Rectal smooth muscle tissue (tissue), 1 donor: ENCODE data around the gene KIF18A.

Experiments used
- H3K27ac ChIP-seq: one replicate; pipeline ENCODE4 v1.7.0; 2013; ENCODE audit warnings: low read depth, low read length, inconsistent platforms
- H3K27me3 ChIP-seq: one replicate; pipeline ENCODE4 v1.7.0; 2013; ENCODE audit warnings: low read length; ENCODE audit not compliant: control insufficient read depth, insufficient read depth
- H3K36me3 ChIP-seq: one replicate; pipeline ENCODE4 v1.7.0; 2013; ENCODE audit warnings: low read length; ENCODE audit not compliant: control insufficient read depth, insufficient read depth
- H3K4me1 ChIP-seq: one replicate; pipeline ENCODE4 v1.7.0; 2013; ENCODE audit warnings: low read length; ENCODE audit not compliant: control insufficient read depth, insufficient read depth
- H3K4me3 ChIP-seq: one replicate; pipeline ENCODE4 v1.7.0; 2013; ENCODE audit warnings: low read length
- H3K9ac ChIP-seq: one replicate; pipeline ENCODE4 v1.7.0; 2013; ENCODE audit warnings: low read length

KIF18A gene

GRCh38 chr11:28132548-28132947 is 24.6 kb upstream of the KIF18A start:
- Histone ChIP-seq H3K27ac (no peak overlapping the region), H3K36me3 (no peaks in the 10 kb centered on the region), H3K9ac (no peak overlapping the region), H3K4me1 (no peaks in the 10 kb centered on the region), H3K27me3 (no peaks in the 10 kb centered on the region), H3K4me3 (no peak overlapping the region)

GRCh38 chr11:28123151-28123581 is 15.2 kb upstream of the KIF18A start:
- no peak overlapping the region for H3K27ac ChIP-seq
- no peaks in the 10 kb centered on the region for H3K36me3 ChIP-seq
- no peak overlapping the region for H3K9ac ChIP-seq
- no peaks in the 10 kb centered on the region for H3K27me3 ChIP-seq
- H3K4me1 ChIP-seq: no peaks in the 10 kb centered on the region
- no peak overlapping the region for H3K4me3 ChIP-seq

DNA sequence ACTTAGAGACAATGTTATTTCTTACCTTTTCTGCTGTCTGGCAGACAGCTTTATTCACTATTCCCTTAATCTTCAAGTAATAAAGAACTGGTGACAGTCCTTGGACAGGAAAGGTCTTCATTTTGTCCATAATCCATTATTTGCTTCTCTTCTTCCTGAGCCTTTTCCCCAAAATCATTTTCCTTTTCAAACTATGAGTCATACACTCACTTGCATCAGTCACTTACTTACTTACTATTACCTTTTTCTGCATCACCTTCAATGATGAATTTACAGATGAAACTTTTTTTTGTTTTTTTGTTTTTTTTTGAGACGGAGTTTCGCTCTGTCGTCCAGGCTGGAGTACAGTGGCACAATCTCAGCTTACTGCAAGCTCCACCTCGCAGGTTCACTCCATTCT is 9.8 kb upstream of the KIF18A start:
- H3K27me3 ChIP-seq: no peaks in the 10 kb centered on the region
- no peak overlapping the region for H3K4me3 ChIP-seq
- no peak overlapping the region for H3K9ac ChIP-seq
- no peaks in the 10 kb centered on the region for H3K36me3 ChIP-seq
- H3K4me1 ChIP-seq: no peaks in the 10 kb centered on the region
- no peak overlapping the region for H3K27ac ChIP-seq

DNA sequence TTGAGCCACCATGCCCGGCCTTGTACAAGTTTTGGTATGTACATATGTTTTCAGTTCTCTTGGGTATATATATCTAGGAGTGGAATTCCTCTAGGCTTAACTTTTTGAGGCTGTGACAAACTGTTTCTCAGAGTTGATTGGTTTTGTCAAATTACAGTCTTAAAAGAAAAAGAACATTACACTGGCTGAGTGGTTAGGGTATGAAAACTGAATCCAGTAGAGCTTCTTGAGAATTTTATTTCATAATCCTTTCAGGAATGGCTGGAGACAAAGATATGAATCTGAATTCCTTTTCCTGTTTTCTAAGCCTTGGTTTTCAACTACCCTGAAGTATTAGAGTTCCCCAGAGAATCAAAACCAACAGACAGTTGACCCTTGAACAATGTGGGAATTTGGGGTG is 6.8 kb upstream of the KIF18A start:
- no peak overlapping the region for H3K9ac ChIP-seq
- no peaks in the 10 kb centered on the region for H3K27me3 ChIP-seq
- H3K4me3 ChIP-seq: no peak overlapping the region
- peaks cover 8% of the 10 kb centered on the region for H3K4me1 ChIP-seq
- peaks cover 2% of the 10 kb centered on the region for H3K36me3 ChIP-seq
- no peak overlapping the region for H3K27ac ChIP-seq

GRCh38 chr11:28114116-28114515 is 6.2 kb upstream of the KIF18A start:
- Histone ChIP-seq H3K4me1 (peaks cover 14% of the 10 kb centered on the region), H3K4me3 (no peak overlapping the region), H3K27ac (no peak overlapping the region), H3K36me3 (peaks cover 2% of the 10 kb centered on the region), H3K9ac (no peak overlapping the region), H3K27me3 (no peaks in the 10 kb centered on the region)

DNA sequence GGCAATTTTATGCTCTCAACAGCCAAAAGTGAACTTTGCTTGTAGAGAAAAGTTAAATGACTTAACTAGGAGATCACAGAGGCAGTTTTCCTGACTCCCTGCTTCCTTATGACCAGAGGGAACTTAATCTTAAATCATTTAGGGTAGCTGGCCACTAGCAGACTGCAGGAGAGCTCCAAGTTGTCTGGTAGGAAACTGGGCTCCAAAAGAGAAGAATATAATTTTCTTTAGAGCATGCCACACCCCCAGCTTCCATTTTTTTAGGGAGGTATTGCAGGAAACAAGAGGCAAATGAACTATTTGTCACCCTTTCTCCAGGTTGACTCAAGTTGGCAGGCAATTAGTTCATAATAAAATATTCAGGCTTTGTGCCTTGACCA is 2.9 kb upstream of the KIF18A start:
- peak overlapping the region; percentile 82 for H3K27ac ChIP-seq
- H3K4me3 ChIP-seq: peak overlapping the region; percentile 95
- peaks cover 2% of the 10 kb centered on the region for H3K36me3 ChIP-seq
- H3K4me1 ChIP-seq: peaks cover 22% of the 10 kb centered on the region
- H3K9ac ChIP-seq: peak overlapping the region; percentile 90
- no peaks in the 10 kb centered on the region for H3K27me3 ChIP-seq

- peak overlapping the region; percentile 90 for H3K9ac ChIP-seq
- H3K27me3 ChIP-seq: no peaks in the 10 kb centered on the region
- H3K4me1 ChIP-seq: peaks cover 22% of the 10 kb centered on the region
- peaks cover 2% of the 10 kb centered on the region for H3K36me3 ChIP-seq
- H3K4me3 ChIP-seq: peak overlapping the region; percentile 95
- H3K27ac ChIP-seq: peak overlapping the region; percentile 82
Observed at GRCh38 chr11:28110108-28110820, 2.3 kb upstream of the KIF18A start.

DNA sequence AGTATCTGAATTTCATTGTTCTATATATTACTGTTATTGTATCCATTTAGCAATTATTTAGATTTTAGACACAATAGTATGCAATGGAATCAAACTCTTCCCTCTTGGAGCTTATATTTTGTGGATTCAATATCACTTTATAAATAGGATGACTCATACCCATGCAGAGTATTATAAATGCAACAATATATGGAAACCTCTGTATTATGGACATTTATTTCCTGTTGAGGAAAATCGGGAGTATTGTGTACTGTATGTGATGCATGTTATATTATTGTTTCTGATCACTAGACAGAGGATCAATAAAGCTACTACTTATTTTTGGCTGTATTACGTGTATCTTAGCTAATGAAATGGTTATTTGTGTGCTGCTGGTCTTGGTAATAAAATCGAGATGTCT is 1.0 kb upstream of the KIF18A start:
- H3K4me1 ChIP-seq: peaks cover 22% of the 10 kb centered on the region
- peaks cover 2% of the 10 kb centered on the region for H3K36me3 ChIP-seq
- H3K4me3 ChIP-seq: peak overlapping the region; percentile 21
- no peaks in the 10 kb centered on the region for H3K27me3 ChIP-seq
- H3K9ac ChIP-seq: no peak overlapping the region
- no peak overlapping the region for H3K27ac ChIP-seq

DNA sequence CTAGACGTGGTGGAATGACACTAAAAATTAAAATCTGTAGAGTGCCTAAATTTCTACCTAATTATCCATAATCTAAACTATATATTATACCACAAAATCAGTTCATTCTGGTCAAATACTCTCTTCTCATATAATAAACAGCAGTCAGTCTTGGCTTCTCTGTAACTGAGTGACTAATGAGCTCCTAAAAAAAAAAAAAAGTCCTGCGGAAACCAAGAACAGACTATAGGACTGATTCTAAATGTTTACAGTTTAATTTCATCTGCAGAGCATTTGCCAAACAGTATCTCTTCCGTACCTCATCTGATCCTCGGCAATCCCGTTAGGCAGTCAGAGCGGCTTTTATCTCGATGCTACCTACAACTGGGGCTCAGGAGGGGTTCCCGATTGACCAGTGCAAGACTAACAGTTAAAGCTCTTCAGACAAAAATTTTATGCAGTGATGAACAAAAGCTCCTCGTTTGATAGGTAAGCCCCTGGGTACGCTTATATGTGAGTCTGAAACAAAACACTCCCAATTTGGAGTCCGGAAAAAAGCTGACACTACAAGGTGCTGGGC is 686 bp downstream of the KIF18A start:
- H3K4me1 ChIP-seq: peaks cover 22% of the 10 kb centered on the region
- H3K9ac ChIP-seq: peak overlapping the region; percentile 7
- H3K36me3 ChIP-seq: peaks cover 2% of the 10 kb centered on the region
- H3K27me3 ChIP-seq: no peaks in the 10 kb centered on the region
- peak overlapping the region; percentile 82 for H3K4me3 ChIP-seq
- H3K27ac ChIP-seq: no peak overlapping the region

DNA sequence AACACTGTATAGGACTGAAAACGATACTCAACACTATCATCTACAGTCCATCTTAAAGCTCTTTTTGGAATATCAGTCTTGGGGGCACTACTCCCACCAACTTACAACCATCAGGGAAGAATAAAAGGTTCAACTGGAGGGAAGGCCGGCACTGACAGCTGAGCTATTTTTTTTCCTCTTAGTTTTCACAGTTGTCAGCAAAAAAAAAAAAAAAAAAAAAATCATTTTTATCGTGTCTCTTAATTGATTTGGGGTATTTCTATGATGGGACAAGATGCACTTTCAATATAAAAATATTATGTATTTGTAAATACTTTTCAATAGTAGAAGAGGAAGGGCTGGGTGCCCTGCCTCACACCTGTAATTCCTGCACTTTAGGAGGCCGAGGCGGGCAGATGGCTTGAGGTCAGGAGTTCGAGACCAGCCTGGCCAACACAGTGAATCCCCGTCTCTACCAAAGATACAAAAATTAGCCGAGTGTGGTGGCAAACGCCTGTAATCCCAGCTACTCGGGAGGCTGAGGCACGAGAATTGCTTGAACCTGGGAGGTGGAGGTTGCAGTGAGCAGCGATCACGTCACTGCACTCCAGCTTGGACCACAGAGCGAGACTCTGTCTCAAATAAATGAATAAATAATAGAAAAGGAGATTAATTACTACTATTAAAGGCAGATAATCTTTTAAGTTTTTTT is 1.5 kb downstream of the KIF18A start:
- no peak overlapping the region for H3K27ac ChIP-seq
- peaks cover 2% of the 10 kb centered on the region for H3K36me3 ChIP-seq
- no peaks in the 10 kb centered on the region for H3K27me3 ChIP-seq
- H3K9ac ChIP-seq: no peak overlapping the region
- peaks cover 22% of the 10 kb centered on the region for H3K4me1 ChIP-seq
- H3K4me3 ChIP-seq: no peak overlapping the region

GRCh38 chr11:28105869-28106268 is 2.1 kb downstream of the KIF18A start:
- H3K9ac ChIP-seq: no peak overlapping the region
- no peak overlapping the region for H3K27ac ChIP-seq
- H3K4me3 ChIP-seq: no peak overlapping the region
- peaks cover 2% of the 10 kb centered on the region for H3K36me3 ChIP-seq
- peaks cover 19% of the 10 kb centered on the region for H3K4me1 ChIP-seq
- no peaks in the 10 kb centered on the region for H3K27me3 ChIP-seq

GRCh38 chr11:28104984-28105383 is 3.0 kb downstream of the KIF18A start:
- no peaks in the 10 kb centered on the region for H3K36me3 ChIP-seq
- H3K27me3 ChIP-seq: no peaks in the 10 kb centered on the region
- no peak overlapping the region for H3K27ac ChIP-seq
- no peak overlapping the region for H3K9ac ChIP-seq
- no peak overlapping the region for H3K4me3 ChIP-seq
- peaks cover 15% of the 10 kb centered on the region for H3K4me1 ChIP-seq
